Body of pancreas (tissue), 4 donors: Measurements from ENCODE around the gene MRGPRX2. TPM values are rescaled to one million over a fixed set of nuclear protein-coding genes. Genes with fewer than 3 reads are reported as not detected.

Experiments
- ATAC-seq: fragments of 150-250 bp; one replicate; pipeline ENCODE4 v1.9.1; 2016
- DNase-seq, 4 donors: peaks; one replicate each; pipeline ENCODE4 v3.0.0-alpha.2; 2019
- H3K27ac ChIP-seq, 4 donors: fragments of 200-600 bp; sonication (generic); 1 replicate in 3 of 4; 2 replicates in 1 of 4; pipeline versions ENCODE4 v1.5.1 to v1.6.1; 2016 to 2019; ENCODE audit warnings: mild to moderate bottlenecking in 1 of 4, mixed read lengths in 1 of 4, moderate library complexity in 1 of 4
- H3K27me3 ChIP-seq, 2 donors: fragments of 200-600 bp; sonication (generic); one replicate each; pipeline ENCODE4 v1.6.0; 2016; ENCODE audit warnings: mild to moderate bottlenecking in 1 of 2
- H3K36me3 ChIP-seq, 2 donors: fragments of 200-600 bp; sonication (generic); replicated peaks in 1 of 2; 2 replicates each; pipeline ENCODE4 v1.5.1; 2016; ENCODE audit warnings: low read depth in 2 of 2; ENCODE audit not compliant: insufficient read depth in 1 of 2
- H3K4me1 ChIP-seq: fragments of 200-600 bp; sonication (generic); one replicate; pipeline ENCODE4 v1.6.0; 2016
- H3K4me3 ChIP-seq, 2 donors: fragments of 200-600 bp; sonication (generic); 1 replicate in 1 of 2; 2 replicates in 1 of 2; pipeline ENCODE4 v1.5.1; 2016 to 2019
- H3K9me3 ChIP-seq, 3 donors: fragments of 200-600 bp; sonication (generic); 1 replicate in 2 of 3; 2 replicates in 1 of 3; pipeline ENCODE4 v1.5.1; 2016
- POLR2A ChIP-seq, 3 donors: fragments of 450-650 bp; IDR thresholded peaks; one replicate each; pipeline ENCODE4 v1.6.1; 2016; ENCODE audit warnings: antibody characterized with exemption in 3 of 3, mild to moderate bottlenecking in 2 of 3
- WGBS, 2 donors: methylation state at CpG; one replicate each; pipeline ENCODE4 v1.1.5; 2017; 5-methylcytosine and 5-hydroxymethylcytosine counted together
- intact Hi-C: fragments of 100-400 bp; cut with DNase I; formaldehyde crosslinking; loops from one replicate; pipeline ENCODE4 v1.15.1; 2023
- total RNA-seq, 2 donors: library from RNA; depleted of rRNA; stranded (reverse); fragments of >200 nt; gene quantifications; one replicate each; pipeline ENCODE4 v1.1.0, GENCODE V29; 2016
- TF ChIP-seq, protein P1 (sequence below), 7 experiments: fragments of 450-650 bp in 4 of 7; fragments of 200-600 bp in 3 of 7; sonication (generic) in 3 of 7; IDR thresholded peaks; one replicate each; pipeline ENCODE4 v1.5.1; 2016 to 2019; ENCODE audit warnings: antibody characterized with exemption in 7 of 7

Gene MRGPRX2
- total RNA-seq, 2 donors from 2014 or later, result not detected

GRCh38 chr11:19040051-19040450 is 20.5 kb downstream of the MRGPRX2 start:
- H3K27me3 ChIP-seq, result no peaks in the 10 kb centered on the region
- peaks cover 0 to 16% (median 0%) of the 10 kb centered on the region in 3 donors for H3K9me3 ChIP-seq
- no peak for TF ChIP-seq POLR2A (IDR thresholded peaks at IDR 0.05)
- TF ChIP-seq, protein P1, sequence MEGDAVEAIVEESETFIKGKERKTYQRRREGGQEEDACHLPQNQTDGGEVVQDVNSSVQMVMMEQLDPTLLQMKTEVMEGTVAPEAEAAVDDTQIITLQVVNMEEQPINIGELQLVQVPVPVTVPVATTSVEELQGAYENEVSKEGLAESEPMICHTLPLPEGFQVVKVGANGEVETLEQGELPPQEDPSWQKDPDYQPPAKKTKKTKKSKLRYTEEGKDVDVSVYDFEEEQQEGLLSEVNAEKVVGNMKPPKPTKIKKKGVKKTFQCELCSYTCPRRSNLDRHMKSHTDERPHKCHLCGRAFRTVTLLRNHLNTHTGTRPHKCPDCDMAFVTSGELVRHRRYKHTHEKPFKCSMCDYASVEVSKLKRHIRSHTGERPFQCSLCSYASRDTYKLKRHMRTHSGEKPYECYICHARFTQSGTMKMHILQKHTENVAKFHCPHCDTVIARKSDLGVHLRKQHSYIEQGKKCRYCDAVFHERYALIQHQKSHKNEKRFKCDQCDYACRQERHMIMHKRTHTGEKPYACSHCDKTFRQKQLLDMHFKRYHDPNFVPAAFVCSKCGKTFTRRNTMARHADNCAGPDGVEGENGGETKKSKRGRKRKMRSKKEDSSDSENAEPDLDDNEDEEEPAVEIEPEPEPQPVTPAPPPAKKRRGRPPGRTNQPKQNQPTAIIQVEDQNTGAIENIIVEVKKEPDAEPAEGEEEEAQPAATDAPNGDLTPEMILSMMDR (IDR thresholded peaks at IDR 0.05), result no peak
- DNase-seq (no peak), ATAC-seq (no peak)
- intact Hi-C loops, result no loop called here
- 73 to 92% methylated on average over 3 to 7 of the region's 10 CpGs for WGBS, 2 donors
- no peaks in the 10 kb centered on the region for H3K36me3 ChIP-seq
- H3K4me3 ChIP-seq, result no peak overlapping the region
- H3K27ac ChIP-seq, result no peak overlapping the region
- no peaks in the 10 kb centered on the region for H3K4me1 ChIP-seq

GRCh38 chr11:19039409-19039808 is 21.1 kb downstream of the MRGPRX2 start:
- TF ChIP-seq POLR2A (IDR thresholded peaks at IDR 0.05), result no peak
- TF ChIP-seq, protein P1 (IDR thresholded peaks at IDR 0.05), result no peak
- WGBS, 2 donors, result 63 to 77% methylated on average over 1 of the region's 1 CpG

GRCh38 chr11:19032990-19033389 is 27.5 kb downstream of the MRGPRX2 start:
- no peak overlapping the region for H3K4me3 ChIP-seq
- no peak for ATAC-seq
- TF ChIP-seq POLR2A (IDR thresholded peaks at IDR 0.05), result no peak
- TF ChIP-seq, protein P1 (IDR thresholded peaks at IDR 0.05), result no peak
- DNase-seq, result no peak
- H3K27ac ChIP-seq, result no peak overlapping the region
- intact Hi-C loops, result no loop called here
- H3K4me1 ChIP-seq, result peaks cover 7% of the 10 kb centered on the region
- 29 to 50% methylated on average over 2 of the region's 2 CpGs for WGBS, 2 donors
- no peaks in the 10 kb centered on the region for H3K9me3 ChIP-seq
- peaks cover 0 to 5% of the 10 kb centered on the region in 2 donors for H3K27me3 ChIP-seq
- H3K36me3 ChIP-seq, result no peaks in the 10 kb centered on the region

More at GRCh38 chr11:19039409-19039808, 21.1 kb downstream of the MRGPRX2 start:
- H3K27ac ChIP-seq, result no peak overlapping the region
- H3K36me3 ChIP-seq, result no peaks in the 10 kb centered on the region
- H3K9me3 ChIP-seq, result peaks cover 0 to 16% (median 0%) of the 10 kb centered on the region in 3 donors
- no peaks in the 10 kb centered on the region for H3K4me1 ChIP-seq
- no peaks in the 10 kb centered on the region for H3K27me3 ChIP-seq
- DNase-seq (no peak), ATAC-seq (no peak)
- intact Hi-C loops, result no loop called here
- H3K4me3 ChIP-seq, result no peak overlapping the region

DNA sequence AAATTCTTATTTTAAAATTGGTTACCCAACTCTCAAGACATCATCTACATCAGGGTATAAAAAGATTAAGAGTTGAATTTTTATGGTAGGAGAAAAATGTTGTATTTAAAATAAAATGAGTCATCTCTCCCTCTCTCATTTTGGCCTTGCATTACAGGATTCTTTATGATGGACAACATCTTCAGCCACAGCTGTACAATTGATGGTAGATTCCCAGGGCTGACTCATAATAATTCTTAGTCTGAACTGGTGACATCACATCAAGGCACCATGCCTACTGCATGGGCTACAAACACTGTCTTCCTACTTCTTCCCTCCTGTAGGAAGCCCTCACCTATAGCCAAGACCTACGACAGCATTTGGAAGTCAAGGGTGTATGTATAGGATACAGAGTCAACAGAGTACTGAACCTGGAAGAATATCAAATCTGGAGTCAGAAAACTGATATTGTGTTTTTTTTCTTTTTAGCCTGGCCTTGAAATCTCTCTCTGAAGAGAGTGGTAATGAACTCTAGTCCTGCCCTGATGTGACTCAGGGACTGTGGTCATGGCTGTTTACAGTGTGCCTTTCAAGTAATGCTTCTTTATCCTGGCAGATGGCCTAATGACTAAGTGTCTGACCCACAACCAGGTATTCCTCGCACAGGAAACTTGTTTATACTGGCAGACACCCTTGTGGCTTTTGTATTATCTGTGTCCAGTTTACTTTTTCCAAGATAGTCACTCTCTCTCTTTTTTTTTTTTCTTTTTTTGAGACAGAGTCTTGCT is 32.5 kb downstream of the MRGPRX2 start:
- peak; percentile 94 for ATAC-seq
- intact Hi-C loops, result no loop called here
- Histone ChIP-seq H3K27ac (peak overlapping the region in 2 of 4 donors; percentile 51 to 66), H3K4me1 (peaks cover 9% of the 10 kb centered on the region), H3K9me3 (no peaks in the 10 kb centered on the region), H3K27me3 (no peaks in the 10 kb centered on the region), H3K4me3 (no peak overlapping the region), H3K36me3 (no peaks in the 10 kb centered on the region)
- DNase-seq, result peak in 3 of 4 donors; percentile 33 to 72 (median 58)
- TF ChIP-seq, protein P1 (IDR thresholded peaks at IDR 0.05), result no peak
- TF ChIP-seq POLR2A (IDR thresholded peaks at IDR 0.05), result no peak
- WGBS, 2 donors, result 30 to 37% methylated on average over 2 of the region's 2 CpGs

DNA sequence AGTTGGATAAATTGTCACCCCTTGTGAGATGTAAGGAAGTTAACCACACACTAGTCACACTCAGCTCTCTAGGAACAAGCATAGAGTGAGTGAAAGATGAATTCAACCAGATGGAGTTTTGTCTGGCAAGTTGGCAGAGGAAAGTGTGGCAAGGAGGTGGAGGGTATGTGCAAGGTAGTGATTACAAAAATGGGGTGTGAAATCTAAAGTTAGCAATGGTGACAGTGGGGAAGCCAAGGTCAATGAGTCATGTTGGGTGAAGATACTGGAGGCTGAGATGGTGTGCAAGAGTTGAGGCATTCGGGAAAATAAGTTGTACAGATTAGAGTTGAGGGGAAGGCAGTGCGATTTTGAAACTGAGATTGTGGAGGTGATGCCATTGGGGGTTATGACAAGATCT is 33.7 kb downstream of the MRGPRX2 start:
- WGBS, 2 donors, result 70 to 83% methylated on average over 2 of the region's 2 CpGs
- intact Hi-C loops, result no loop called here
- no peaks in the 10 kb centered on the region for H3K36me3 ChIP-seq
- no peaks in the 10 kb centered on the region for H3K27me3 ChIP-seq
- H3K9me3 ChIP-seq, result no peaks in the 10 kb centered on the region
- DNase-seq (no peak), ATAC-seq (no peak)
- no peak for TF ChIP-seq POLR2A (IDR thresholded peaks at IDR 0.05)
- TF ChIP-seq, protein P1 (IDR thresholded peaks at IDR 0.05), result no peak
- H3K4me3 ChIP-seq, result no peak overlapping the region
- no peak overlapping the region for H3K27ac ChIP-seq
- H3K4me1 ChIP-seq, result peaks cover 9% of the 10 kb centered on the region
